ENCODE data around the gene SUPV3L1. TPM values are rescaled to one million over a fixed set of nuclear protein-coding genes. Genes with fewer than 3 reads are reported as not detected.
"Not testable (repeated sequence)": the region's sequence is repeated elsewhere in the genome, so short reads cannot be mapped to it uniquely, and the experiment has no call there.

SUPV3L1 gene
- polyA plus RNA-seq, 3 donors: 38.8 to 48.7 (median 39.4) TPM

- no peak for DNase-seq (ENCODE audit: low read depth in 3 of 3, low spot score in 2 of 3)
Observed at GRCh38 chr10:69228151-69228550, 48.1 kb downstream of the SUPV3L1 start.

DNA sequence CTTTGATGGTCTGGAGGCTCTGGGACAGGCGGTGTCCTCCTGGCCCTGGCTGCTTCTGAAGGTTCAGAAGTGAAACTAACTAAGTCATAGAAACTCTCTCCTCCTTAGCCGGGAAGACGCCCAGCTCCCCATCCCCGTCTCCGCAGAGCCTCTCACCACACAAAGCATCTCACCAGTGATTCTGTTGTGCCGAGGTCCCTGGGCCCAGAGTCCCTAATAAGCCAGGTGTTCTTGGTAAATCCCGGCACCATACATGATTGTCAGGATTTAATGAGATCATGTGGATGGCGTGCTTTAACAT is 49.5 kb downstream of the SUPV3L1 start:
- no peak for DNase-seq (ENCODE audit: low read depth in 3 of 3, low spot score in 2 of 3)

DNA sequence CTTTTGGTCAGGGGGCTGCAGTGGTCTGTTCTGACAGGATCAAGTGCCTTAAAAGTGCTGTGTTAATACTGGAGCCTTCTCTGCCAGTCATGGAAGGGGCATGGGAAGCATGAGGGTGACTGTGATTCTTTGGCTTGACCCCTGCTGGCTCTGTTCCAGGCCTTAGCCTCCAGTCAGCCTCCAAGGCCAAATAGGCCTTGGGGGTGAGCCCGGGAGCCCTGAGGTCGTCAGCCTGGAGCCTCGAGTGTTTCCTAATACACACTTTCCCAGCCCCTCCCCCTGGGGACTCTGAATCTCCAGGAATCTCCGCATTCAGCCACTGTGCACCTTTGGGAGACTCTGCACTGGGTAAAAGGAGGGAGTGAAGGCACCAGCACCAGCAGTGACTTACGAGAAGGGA is 50.1 kb downstream of the SUPV3L1 start:
- DNase-seq (ENCODE audit: low read depth in 3 of 3, low spot score in 2 of 3): no peak

DNA sequence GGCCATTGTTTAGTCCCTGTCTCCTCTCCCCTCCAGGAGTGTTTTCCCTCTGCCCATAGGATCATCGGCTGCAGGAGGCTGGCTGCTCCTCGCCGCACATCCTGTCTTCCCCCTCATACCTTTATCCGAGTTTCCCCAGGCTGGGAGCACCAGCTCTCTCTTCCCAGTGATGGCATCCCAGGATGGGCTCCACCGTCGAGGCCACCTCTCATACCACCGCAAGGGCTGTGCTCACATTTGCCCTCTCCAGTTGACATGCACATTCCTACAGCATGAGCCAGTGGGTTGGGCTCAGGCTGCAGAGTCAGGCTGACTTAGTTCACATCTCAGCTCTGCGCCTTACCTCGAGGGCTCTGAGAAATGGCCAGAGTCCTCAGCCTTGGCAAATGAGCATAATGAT is 52.2 kb downstream of the SUPV3L1 start:
- no peak for DNase-seq (ENCODE audit: low read depth in 3 of 3, low spot score in 2 of 3)

DNA sequence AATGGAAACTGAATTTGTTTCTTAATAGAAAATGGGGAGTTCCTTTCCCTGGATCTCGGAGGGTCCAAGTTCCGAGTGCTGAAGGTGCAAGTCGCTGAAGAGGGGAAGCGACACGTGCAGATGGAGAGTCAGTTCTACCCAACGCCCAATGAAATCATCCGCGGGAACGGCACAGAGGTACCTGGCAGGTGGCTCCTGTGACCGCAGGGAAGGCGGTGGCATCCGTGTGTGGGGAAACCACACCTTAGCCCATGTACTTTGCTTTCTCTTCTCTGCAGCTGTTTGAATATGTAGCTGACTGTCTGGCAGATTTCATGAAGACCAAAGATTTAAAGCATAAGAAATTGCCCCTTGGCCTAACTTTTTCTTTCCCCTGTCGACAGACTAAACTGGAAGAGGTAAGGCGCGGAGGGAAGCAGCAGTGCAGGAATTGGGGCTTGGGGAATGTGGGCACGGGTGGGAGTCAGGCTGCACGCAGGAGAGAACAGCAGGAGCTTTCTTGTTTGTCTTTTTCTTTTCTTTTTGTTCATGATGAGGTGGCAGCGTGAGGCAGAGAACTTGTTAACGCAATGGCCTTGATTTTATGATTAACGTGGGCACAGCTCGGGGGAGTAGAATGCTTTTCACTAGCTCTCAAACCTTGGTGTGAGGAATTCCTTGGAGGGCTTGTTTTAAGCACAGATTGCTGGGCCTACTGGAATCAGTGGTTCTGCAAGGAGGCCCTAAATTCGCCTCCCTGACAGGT is 52.9 kb downstream of the SUPV3L1 start:
- no peak for DNase-seq (ENCODE audit: low read depth in 3 of 3, low spot score in 2 of 3)

DNA sequence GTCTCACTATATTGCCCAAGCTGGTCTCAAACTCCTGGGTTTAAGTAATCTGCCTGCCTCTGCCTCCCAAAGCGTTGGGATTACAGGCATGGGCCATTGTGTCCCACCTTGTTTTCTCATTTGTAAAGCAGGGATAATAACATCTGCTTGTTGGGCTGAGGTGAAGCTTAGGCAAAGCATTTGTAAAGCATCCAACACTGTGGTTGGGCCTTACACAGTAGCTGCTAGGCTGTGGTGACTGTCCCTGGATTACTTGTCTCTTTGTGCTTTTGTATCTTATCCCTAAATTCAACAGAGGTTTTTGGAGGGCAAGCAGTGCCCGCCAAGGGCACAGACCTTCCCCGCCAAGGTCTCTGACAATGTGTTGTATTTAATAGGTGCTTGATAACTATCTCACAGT is 54.4 kb downstream of the SUPV3L1 start:
- no peak for DNase-seq (ENCODE audit: low read depth in 3 of 3, low spot score in 2 of 3)

GRCh38 chr10:69237528-69238159 is 57.6 kb downstream of the SUPV3L1 start:
- peak; percentile 66 to 70 (median 69) for DNase-seq (ENCODE audit: low read depth in 3 of 3, low spot score in 2 of 3)

- no peak for DNase-seq (ENCODE audit: low read depth in 3 of 3, low spot score in 2 of 3)
Observed at GRCh38 chr10:69239136-69239535, 59.1 kb downstream of the SUPV3L1 start.

DNA sequence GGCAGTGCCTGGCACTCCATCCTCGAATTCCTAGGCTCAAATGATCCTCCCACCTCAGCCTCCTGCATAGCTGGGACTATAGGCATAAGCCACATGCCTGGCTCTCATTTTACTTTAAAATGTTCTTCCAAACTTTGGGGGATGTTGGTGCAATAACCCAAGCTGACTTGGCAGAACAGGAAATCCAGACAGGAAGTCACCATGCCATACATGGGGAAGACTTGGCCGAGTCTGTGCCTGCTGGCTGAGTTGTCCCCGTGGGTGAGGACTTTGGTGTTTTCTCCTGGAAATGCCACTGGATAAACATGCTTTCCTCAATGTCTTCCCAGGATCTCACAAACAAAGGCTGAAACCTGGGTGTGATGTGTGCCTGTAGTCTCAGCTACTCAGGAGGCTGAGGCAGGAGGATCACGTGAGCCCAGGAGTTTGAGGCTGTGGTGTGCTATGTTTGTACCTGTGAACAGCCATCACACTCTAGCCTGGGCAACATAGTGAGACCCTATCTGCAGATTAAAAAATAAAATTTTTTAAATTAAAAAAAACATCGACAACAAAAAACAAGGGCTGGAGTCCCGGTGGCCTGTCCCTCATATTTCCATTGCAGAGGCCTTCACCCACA is 59.9 kb downstream of the SUPV3L1 start:
- no peak for DNase-seq (ENCODE audit: low read depth in 3 of 3, low spot score in 2 of 3)

DNA sequence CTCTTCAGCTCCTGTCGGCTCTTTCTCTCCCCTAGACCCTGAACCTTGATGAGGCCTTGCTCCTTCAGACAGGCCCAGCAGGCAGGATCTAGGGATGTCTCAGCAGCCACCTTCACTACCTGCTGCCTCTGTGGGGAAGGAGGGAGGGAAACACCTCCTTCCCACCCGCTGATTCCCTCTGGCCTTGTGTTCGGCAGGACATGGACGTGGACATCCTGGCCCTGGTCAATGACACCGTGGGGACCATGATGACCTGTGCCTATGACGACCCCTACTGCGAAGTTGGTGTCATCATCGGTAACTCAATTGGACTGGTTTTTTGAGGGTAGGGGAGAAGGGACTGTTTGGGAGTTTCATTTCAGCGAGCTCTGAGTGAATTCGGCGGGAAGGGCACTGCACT is 60.4 kb downstream of the SUPV3L1 start:
- no peak for DNase-seq (ENCODE audit: low read depth in 3 of 3, low spot score in 2 of 3)

DNA sequence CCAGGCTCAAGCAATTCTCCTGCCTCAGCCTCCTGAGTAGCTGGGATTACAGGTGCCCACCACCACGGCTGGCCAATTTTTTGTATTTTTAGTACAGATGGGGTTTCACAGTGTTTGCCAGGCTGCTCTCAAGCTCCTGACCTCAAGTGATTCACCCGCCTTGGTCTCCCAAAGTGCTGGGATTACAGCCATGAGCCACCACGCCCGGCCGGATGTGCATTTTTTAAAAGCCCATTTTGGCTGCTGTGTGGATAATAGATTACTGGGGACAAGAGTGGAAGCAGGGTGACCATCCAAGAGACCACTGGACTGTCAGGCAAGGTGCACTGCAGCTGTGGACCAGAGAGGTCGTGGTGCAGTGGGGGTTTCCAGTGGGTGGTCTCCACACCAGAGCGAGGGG is 61.5 kb downstream of the SUPV3L1 start:
- DNase-seq (ENCODE audit: low read depth in 3 of 3, low spot score in 2 of 3): no peak

DNA sequence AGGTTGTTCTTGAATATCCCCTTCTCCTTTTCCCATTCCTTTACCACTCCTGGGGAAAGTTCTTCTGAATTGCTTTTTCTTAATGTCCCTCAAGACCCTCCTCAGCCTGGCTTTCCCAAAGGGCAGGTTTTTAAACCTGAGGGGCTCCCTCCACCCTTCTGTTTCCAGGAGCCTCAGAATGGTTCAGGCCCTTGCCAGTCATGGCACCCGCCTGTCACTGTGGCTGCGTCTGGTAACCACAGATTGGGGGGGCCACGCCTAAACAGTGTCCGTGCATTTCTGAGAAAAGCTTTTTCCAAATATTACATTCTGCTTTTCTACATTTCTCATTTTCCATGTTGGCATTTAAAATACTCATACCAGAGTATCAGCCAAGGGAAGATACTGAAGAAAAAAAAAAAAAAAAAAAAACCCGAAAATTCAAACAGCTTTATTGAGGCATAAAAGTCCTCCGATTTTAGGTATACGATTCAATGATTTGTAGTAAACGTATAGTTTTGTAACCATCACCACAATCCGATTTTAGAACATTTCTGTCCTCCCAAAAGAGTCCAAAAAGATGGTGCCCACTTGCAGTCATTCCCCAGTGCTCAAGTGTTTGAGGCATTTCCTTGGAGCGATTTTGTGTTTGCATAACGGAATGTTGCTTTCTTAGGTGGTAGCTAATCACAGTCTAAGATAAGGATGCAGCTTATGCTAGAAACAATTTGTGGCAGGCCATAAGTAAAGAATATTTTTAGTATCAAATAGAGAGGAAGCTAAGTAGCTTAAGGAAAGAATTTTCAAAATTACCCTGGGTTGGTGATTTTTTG is 62.2 kb downstream of the SUPV3L1 start:
- DNase-seq (ENCODE audit: low read depth in 3 of 3, low spot score in 2 of 3): no peak

GRCh38 chr10:69242852-69243212 is 62.8 kb downstream of the SUPV3L1 start:
- no peak for DNase-seq (ENCODE audit: low read depth in 3 of 3, low spot score in 2 of 3)

DNA sequence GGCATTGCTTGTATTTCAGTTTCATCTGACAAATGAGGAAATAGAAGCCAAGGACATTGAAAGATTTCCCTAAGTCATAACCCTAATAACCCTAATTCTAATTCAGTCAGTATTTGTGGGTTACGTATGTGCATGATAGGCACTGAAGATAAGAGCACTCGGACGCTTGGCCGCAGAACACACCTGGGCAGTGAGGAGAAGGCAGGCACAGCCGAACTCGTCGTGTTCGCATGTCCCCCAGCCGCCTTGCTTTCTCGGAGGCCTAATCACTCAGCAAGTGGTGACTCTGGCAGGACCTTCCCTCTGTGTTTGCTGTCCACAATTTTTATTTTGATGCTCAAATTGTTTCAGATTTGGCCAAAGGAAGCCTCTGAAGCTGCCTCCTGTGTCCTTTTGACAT is 63.8 kb downstream of the SUPV3L1 start:
- DNase-seq (ENCODE audit: low read depth in 3 of 3, low spot score in 2 of 3): no peak

GRCh38 chr10:69246036-69246435 is 66.0 kb downstream of the SUPV3L1 start:
- DNase-seq (ENCODE audit: low read depth in 3 of 3, low spot score in 2 of 3): no peak

- DNase-seq (ENCODE audit: low read depth in 3 of 3, low spot score in 2 of 3): no peak
Observed at GRCh38 chr10:69246581-69247312, 66.7 kb downstream of the SUPV3L1 start.

GRCh38 chr10:69247313-69247710 is 67.3 kb downstream of the SUPV3L1 start:
- DNase-seq (ENCODE audit: low read depth in 3 of 3, low spot score in 2 of 3): no peak

GRCh38 chr10:69248117-69248730 is 68.2 kb downstream of the SUPV3L1 start:
- no peak for DNase-seq (ENCODE audit: low read depth in 3 of 3, low spot score in 2 of 3)

DNA sequence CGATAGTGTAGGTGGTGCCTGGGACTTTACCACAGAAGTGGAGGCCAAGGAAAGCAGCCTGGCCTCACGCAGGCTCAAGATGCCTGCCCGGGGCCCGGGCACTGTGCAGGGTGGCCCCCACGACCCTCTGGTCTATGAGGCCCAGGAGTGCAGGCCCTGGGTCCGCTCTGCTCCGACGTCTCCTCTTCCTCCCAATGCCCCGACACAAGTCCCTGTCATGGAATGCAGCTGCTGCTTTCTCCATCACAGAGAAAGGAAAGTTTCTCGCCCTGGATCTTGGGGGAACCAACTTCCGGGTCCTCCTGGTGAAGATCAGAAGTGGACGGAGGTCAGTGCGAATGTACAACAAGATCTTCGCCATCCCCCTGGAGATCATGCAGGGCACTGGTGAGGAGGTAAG is 70.0 kb downstream of the SUPV3L1 start:
- no peak for DNase-seq (ENCODE audit: low read depth in 3 of 3, low spot score in 2 of 3)

DNA sequence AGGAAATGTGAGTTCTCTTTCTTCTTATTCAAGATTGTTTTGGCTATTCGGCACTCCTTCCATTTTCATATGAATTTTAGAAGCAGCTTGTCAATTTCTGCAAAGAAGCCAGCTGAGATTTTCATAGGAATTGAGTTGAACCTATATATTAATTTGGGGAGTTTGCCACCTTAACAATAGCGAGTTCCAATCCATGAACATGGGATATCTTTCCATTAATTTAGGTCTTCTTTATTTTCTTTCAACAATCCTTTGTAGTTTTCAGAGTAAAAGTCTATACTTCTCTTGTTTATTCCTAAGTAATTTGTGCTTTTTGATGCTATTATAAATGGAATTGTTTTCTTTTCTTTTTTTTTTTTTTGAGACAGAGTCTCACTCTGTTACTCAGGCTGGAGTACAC is 71.4 kb downstream of the SUPV3L1 start:
- DNase-seq (ENCODE audit: low read depth in 3 of 3, low spot score in 2 of 3): not testable (repeated sequence)
